Measurements from ENCODE around the gene DIDO1.

DNA sequence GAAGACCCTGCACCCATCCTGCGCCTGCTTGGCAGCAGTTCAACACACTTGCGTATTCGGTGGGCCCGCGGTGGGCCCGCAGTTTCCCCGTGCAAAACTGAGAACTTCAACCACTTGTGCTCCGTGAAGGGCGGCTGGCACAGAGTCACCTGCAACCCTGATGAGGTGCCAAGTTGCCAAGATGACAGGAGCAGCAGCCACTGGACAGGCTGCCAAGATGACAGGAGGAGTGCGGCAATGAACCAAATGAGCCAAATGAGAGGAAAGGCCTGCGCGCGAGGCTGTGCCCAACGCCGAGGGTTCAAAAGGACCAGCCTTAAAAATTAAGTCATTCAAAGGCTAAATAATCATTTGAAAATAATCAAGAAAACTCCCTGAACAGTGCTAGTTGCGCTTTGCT is 20.1 kb downstream of the DIDO1 start:
- TF ChIP-seq, protein P1, sequence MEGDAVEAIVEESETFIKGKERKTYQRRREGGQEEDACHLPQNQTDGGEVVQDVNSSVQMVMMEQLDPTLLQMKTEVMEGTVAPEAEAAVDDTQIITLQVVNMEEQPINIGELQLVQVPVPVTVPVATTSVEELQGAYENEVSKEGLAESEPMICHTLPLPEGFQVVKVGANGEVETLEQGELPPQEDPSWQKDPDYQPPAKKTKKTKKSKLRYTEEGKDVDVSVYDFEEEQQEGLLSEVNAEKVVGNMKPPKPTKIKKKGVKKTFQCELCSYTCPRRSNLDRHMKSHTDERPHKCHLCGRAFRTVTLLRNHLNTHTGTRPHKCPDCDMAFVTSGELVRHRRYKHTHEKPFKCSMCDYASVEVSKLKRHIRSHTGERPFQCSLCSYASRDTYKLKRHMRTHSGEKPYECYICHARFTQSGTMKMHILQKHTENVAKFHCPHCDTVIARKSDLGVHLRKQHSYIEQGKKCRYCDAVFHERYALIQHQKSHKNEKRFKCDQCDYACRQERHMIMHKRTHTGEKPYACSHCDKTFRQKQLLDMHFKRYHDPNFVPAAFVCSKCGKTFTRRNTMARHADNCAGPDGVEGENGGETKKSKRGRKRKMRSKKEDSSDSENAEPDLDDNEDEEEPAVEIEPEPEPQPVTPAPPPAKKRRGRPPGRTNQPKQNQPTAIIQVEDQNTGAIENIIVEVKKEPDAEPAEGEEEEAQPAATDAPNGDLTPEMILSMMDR (IDR thresholded peaks at IDR 0.05), result no peak
- no peak for TF ChIP-seq ZFX (IDR thresholded peaks at IDR 0.05; ENCODE audit: borderline replicate concordance)
